SU-DHL-6 (cell line): Measurements from ENCODE around the gene CACNA1B.

ENCODE experiments used
- EZH2phosphoT487 ChIP-seq: fragments of 200-600 bp; sonication (generic), shearing (Covaris generic); conservative IDR thresholded peaks from 2 replicates; pipeline ENCODE4 v1.6.1; 2018; ENCODE audit warnings: mild to moderate bottlenecking, antibody characterized with exemption, low read length, moderate library complexity, mixed read lengths
- TF ChIP-seq, protein P1 (sequence below): fragments of 200-600 bp; sonication (generic); IDR thresholded peaks from one replicate; pipeline ENCODE4 v1.5.1; 2017; ENCODE audit warnings: antibody characterized with exemption, mild to moderate bottlenecking, low read length, moderate library complexity; ENCODE audit not compliant: insufficient read depth, poor library complexity, severe bottlenecking

DNA sequence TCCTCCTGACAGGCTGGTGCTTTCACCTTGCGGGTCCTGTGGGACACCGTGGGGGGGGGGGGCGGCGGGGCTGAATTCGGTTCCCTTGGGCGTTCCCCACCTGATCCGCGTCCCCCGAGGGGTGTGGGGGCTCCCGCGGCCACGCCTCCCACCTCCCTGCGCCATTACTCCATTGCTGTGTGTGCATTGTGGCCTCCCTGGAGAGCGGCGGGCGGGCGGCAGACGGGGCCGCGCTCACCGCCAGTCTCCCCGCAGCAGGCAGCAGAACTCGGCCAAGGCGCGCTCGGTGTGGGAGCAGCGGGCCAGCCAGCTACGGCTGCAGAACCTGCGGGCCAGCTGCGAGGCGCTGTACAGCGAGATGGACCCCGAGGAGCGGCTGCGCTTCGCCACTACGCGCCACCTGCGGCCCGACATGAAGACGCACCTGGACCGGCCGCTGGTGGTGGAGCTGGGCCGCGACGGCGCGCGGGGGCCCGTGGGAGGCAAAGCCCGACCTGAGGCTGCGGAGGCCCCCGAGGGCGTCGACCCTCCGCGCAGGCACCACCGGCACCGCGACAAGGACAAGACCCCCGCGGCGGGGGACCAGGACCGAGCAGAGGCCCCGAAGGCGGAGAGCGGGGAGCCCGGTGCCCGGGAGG is 145.3 kb downstream of the CACNA1B start:
- TF ChIP-seq, protein P1, sequence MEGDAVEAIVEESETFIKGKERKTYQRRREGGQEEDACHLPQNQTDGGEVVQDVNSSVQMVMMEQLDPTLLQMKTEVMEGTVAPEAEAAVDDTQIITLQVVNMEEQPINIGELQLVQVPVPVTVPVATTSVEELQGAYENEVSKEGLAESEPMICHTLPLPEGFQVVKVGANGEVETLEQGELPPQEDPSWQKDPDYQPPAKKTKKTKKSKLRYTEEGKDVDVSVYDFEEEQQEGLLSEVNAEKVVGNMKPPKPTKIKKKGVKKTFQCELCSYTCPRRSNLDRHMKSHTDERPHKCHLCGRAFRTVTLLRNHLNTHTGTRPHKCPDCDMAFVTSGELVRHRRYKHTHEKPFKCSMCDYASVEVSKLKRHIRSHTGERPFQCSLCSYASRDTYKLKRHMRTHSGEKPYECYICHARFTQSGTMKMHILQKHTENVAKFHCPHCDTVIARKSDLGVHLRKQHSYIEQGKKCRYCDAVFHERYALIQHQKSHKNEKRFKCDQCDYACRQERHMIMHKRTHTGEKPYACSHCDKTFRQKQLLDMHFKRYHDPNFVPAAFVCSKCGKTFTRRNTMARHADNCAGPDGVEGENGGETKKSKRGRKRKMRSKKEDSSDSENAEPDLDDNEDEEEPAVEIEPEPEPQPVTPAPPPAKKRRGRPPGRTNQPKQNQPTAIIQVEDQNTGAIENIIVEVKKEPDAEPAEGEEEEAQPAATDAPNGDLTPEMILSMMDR = no peak
- TF ChIP-seq EZH2phosphoT487 = no peak
